HG03103 (cell line): Measurements from ENCODE around the gene CD59.
"Not testable (repeated sequence)": the region's sequence is repeated elsewhere in the genome, so short reads cannot be mapped to it uniquely, and the experiment has no call there.

Experiments used
- ATAC-seq: cut with Tn5 transposase; IDR thresholded peaks from one replicate; pipeline ENCODE4 v1.9.1; 2021; ENCODE audit warnings: low read depth; ENCODE audit not compliant: unreplicated experiment

CD59 gene

DNA sequence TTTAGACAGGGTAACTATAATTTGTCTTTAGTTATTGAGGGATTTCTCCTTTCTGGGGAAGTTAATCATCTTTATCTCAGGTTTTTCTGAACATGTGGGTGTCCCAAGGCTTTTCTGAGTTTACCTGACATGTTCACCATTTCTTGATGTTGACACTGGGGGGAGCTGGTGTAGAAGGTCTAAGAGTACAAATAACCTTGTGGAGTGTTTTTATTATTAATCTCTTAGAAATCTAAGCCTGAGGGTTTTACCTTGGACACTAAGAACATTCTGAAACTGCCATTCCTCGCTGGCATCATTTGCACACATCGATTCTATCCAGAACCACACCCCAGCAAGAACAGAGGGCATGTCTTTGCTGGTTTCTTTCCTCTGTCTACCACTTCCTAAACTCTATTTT is 20.0 kb downstream of the CD59 start:
- ATAC-seq: no peak

DNA sequence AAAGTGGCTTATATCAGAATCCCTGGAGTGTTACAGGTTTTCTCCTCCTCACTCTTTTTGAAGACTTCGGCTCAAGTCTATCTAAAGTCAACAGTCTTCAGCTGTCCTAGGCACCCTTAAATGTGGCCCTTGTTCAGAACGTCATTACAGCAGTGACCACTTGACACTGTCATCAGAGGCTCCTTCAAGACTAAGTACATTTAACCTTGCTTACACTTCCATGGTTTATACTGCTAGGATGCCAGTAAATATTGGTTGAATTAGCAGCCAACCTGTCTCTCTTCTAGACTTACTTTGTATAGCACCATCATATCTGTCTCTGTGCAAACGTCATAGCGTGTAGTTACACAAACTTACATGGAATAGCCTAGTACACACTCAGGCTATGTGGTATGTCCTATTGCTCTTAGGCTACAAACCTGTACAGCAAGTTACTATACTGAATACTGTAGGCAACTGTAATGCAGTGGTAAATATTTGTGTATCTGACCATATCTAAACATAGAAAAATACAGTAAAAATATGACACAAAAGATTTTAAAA is 22.3 kb downstream of the CD59 start:
- no peak for ATAC-seq

DNA sequence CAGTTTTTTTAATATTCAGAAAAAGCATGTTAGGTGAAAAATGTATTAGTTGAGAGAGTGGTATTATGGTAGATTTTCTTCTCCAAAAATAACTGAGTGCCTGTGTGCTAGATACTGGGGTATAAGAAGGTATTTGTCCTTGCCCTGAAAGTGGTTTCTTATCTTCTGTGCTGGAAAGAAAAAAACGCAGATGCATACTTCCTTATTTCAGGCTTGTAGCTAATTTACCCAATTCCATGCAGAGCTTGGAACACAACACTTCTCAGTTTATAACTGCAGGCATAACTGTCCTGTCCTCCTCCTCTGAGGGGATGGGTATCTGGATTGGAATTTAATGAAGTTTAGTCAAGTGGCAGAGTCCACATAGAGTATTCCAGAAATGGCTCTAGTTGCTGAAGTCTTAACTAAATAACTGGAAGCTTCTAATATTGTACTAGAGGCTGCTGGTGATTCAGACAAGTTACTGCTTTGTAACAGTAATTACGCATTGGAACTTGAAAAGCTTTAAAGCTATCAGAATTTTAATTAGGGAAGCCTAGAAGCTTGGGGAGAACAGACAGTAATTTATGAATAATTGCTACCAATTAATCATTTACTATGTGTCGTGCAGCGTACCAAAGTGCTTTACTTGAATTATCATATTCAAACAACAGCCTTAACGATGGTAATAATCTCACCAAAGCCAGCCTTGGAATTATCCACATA is 22.9 kb downstream of the CD59 start:
- no peak for ATAC-seq

DNA sequence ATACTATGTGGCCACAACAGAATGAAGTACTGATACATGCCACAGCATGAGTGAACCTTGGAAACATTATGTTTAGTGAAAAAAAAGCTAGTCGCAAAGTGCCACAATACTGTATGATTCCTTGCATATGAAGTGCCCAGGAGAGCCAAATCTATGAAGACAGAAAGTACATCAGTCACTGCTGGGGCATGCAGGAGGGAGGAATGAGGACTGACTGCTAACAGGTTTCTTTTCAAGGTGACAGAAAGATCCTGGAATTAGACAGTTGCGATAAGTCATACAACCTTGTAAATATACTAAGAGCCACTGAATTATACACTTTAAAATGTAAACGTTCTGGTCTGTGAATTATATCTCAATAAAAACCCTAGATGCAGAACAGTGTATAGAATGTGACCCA is 23.8 kb downstream of the CD59 start:
- no peak for ATAC-seq

DNA sequence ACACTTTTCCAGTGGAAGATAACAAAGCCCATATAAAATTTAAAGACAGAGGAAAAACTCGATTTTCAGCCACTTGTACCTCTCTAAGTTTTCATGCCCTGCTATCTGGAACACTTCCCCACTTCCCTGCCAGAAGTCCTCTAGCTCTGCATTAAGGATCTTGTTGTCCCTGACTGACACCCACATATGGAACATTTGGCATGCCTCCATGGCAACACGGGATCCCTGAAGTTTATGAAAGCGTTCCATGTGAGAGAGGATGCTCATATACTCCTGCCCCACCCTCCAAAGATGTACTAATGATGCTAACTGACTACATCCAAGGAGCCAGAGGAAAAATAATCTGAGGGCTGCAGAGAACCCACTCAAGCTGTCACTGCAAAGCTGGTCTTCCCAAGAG is 26.8 kb downstream of the CD59 start:
- ATAC-seq: no peak

DNA sequence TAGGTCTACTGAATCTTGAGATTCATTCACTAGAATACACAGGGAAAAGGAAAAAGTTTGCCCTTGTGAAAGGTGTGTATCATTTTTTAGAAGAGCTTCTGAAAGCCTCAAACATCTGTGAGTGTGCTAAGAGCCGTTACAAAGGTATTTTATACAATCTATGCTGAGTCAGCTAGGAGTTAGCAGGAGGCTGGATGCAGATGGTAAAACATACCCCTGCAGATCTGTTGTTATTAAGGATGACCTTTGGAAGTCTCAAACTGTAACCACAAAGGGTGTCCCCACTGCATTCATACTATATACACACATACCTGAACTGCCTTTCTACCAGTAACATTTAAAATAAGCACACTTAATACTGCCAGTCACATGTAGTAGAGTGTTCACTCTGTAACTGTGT is 27.2 kb downstream of the CD59 start:
- ATAC-seq: no peak

DNA sequence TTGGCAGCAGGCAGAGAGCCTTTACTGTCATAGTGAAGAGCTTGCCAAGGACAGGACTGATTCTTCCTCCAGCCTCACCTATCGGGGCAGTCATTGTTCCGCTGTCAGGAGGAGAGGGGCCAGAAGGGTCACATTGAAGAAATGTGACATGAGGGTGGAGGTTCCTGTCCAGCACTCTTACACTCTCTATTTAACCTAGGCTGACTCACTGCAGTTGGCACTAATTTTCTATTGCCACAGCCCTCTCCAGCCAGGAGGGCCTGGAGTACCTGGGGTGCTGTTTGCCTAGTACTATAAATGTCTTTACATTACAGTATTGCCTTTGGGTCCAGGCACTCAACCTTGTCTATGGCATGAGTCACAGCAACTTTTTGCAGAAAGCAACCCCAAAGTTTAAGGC is 28.4 kb downstream of the CD59 start:
- not testable (repeated sequence) for ATAC-seq

DNA sequence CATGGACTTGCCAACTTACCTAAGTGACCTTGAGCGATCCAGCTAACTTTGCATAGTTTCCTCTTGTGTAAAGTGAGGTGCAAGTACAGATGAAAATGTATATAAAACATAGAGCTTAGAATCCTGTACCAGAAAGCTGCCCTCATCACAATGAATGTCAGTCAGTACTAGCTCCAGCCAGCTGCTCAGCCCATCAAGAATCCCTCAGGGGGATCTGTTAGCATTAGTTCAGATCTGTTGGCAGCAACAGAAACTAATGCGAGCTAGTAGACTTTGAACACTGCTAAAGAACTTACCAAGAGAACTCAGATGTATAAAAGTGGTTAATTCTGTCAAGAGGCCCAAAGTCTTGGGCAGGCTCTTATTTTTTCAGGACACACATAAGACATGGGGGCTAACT is 29.3 kb downstream of the CD59 start:
- ATAC-seq: no peak

DNA sequence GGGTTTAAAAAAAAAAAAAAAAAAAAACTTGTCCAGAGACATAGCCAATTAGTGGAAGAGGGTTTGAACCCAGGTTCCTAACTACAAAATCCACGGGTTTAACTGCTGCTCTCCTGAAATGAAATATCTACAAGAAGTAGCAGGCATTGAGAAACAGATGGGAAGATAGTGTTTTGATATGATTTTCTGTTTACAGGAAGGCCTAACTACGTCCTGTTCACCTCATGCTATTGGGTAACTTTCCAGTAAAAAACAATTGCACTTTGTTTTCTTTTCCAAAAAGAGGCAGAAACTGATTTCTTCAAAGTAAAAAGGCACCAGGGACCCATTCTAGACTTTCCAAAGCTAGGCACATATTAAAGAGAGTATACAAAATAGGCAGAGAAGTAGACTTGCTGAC is 29.7 kb downstream of the CD59 start:
- no peak for ATAC-seq

DNA sequence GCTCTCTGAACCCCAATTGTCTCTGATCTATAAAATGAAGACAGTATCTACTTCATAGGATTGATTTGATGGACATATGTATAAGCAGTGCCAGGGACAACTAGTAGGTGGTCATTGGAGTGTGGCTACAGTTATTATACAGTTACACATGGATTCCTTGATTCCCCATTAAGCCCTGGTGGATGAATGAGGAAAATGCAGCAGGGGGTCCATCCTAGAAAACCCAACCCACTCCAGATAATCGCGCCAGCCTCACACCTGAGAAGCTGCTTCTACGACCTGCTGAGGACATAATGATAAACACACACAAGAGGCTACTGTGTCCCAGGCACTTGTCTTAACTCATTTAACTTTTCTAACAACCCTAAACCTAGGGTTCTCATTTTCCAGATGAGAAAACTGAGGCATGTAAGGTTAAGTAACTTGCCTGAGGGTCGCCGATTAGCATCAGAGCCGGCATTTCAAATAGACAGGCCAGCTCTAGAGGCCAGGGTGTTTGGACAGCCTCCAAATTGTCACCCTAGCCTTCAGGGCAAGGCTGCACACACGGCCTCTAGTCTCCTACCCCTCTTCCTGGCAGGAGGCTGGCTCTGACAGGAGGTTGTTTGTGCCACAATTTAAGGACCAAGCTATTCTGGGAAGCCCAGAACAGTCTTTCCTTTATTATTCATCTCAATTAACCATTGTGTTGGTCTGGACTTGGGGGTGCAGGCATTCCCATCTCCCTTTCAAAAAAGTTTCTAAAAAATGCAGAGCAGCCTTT is 31.8 kb downstream of the CD59 start:
- ATAC-seq: no peak

DNA sequence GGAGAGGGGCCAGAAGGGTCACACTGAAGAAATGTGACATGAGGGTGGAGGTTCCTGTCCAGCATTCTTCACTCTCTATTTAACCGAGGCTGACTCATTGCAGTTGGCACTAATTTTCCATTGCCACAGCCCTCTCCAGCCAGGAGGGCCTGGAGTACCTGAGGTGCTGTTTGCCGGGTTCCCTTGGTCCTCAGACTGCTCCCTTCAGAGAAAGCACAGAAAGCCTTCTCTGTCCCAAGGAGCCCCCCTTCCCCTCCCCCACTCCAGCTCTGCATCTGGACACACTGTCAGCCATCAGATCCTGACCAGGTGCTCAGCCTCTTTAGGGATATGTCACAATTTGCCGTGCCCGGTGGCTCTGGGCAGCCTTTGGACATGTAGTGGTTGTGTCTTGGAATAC is 32.4 kb downstream of the CD59 start:
- ATAC-seq: no peak

DNA sequence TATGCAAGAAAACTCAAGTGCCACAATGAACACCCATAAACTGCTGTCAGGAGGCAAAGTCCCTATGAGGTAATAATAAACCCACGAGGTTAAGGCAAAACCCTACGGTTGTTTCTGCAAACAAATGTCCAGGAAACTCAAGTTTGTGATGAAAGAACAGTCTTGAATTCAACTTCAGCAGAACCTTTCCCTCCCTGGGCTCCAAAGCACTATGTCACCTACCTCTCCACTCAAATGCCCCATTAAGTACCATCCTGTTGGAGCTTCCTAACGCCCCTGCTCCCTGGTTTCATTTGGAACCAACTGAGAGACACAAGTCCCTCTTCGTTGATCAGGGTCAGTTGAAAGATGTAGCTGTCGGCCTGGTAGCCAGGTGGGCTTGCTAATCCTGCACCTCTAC is 33.0 kb downstream of the CD59 start:
- no peak for ATAC-seq

DNA sequence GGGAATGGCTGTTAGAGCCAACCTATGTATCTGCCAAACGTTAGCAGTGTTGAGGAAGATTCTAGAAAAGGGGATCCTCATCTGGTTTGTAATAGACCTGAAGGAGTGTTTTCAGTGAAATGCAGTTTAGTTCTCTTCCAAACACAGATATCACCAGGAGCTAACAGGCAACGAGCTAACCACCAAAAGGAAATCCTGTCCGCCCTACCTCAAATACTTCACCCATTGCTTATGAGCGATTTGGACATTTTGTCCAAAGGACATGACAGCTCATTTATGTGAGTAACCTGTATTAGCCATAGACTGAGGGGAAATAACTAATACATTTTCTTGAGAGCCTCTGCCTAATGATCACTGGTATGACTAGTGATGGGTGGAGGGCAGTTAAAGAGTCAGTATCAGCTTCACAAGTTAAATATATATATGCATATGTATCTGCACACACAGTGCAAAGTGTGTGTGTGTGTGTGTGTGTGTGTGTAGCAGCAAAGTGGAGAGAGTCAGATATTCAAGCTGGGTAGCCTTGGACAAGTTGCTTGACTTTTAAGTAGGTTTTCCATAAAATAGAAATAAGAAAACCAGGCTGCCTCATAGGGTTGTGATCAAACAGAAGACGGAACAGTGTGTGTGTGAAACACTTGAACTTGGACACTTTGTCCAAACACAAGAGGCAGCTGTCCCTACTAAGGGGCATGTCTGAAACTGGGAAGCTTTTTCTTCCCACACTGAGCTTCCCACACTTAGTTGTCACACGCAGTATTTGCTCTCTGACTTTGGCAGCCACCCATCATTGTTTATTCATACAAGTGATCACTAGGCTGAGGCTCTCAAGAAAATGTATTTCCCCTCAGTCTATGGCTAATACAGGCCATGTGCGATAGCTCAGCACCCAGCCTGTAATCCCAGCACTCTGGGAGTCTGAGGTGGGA is 34.7 kb downstream of the CD59 start:
- ATAC-seq: no peak

DNA sequence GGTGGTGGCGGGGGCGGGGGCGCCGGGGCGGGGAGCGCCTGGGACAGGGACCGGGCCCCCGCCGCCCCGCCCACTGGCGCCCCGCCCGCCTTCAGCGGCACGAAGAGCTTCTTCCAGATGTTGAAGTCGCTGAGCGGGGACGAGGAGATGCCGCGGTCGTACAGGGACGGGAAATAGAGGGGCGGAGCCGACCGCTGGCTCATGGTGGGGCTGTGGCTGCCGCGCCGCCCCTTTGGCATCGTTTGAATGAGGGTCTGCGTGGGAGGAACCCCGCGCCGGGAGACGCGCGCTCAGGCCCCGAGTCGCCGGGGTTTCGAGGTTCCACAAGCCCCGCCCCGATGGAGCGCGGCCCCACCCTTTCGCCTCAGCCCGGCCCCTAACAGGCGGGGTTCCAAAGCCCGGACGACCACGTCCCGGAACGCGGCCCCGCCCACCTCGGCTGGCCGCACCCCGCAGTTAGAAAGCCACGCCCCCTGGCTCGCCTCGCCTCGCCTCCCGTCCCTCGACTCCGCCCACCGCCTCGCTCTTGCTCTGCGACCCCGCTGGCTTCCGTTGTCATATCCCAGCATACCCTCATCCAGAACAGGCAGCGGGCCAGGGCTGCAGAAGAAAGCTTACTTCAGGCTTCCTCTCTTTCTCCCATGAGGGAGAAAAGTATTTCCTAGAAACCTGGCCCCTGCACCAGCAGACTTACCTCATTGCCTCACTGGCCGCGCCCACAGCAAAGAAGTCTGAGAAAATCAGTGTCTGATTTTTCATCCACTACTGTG is 35.5 kb downstream of the CD59 start, which contains the start of gene C11orf91:
TSS of gene C11orf91 (minus strand) at position 325 of the 770 bp plus-strand sequence. CDS start at position 239, 86 bp downstream.
- ATAC-seq: peak; percentile 77

DNA sequence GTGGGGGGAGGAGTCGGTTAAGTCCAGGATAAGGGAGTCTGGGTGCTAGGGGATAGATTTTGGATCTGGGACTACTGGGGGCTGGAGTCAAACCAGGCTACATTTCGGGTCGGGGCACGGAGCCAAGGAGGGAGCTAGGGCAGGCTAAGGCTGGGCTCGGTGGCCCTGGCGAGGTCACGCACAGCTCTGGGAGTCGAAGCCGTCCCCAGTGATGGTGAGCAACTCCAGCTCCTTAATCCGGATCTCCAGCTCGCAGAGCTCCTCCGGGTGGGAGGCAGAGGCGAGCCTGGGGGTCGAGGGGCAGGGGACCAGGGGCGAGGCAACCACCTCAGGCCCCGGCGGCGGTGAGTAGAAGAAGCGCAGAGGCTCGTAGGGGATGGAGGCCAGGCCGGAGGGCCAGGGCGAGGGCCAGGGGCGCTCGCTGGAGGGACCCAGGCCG is 36.1 kb downstream of the CD59 start:
- no peak for ATAC-seq

DNA sequence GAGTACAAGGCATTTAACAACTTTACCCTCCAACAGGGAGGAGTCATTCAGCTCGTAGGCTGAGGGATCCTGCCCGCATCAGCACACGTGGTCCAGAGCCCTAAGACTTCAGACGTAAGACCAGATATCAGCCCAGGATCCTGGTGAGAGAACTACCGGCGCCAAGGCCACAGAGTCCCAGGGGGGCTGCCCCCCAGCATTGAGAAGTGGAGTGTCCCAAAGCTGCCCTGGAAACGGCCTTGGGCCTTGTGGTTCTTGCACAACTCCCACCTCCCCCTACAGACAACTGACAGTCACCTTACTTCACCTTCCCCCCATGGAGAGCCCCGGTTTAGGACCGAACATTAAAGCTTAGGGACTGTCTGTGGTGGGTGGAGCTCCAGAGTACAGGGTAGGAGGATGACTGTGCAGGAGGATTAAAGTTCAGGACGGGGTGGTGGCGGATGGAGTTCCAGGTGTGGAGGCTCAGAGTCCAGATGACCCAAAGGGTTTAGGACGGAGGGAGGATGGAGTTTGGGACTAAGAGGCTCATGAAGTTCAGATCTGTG is 36.6 kb downstream of the CD59 start:
- no peak for ATAC-seq

DNA sequence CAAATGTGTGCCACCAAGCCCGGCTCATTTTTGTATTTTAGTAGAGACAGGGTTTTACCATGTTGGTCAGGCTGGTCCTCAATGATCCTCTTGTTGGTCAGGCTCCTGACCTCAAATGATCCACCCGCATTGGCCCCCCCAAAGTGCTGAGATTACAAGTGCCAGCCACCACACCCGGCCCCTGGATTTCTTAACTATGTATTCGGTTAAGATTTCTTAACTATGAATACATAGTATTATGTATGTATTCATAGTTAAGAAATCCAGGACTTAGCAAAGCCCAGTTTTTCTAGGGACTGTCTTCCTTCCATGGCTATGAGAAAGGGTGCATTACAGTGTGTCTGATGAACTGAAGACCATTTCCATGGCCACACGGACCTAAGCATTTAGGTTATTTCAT is 37.3 kb downstream of the CD59 start:
- ATAC-seq: no peak

DNA sequence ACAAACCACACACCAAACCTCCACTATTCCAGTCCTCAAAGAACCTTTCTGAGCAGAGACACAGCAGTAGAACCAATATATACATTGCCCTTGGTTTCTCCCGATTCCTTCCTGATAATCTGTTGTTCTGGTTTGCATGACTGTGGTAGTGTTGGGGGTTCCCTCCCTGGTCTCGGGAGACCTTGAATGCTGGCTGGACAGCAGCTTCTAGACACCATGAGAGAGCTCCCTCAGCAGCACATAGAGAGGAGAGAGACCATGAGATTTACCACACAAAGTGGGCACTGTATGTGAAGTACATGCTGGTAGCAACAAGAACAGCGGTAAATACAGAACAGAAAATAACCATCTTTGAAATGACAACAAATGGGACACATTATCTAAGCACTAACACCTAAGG is 38.2 kb downstream of the CD59 start:
- no peak for ATAC-seq

DNA sequence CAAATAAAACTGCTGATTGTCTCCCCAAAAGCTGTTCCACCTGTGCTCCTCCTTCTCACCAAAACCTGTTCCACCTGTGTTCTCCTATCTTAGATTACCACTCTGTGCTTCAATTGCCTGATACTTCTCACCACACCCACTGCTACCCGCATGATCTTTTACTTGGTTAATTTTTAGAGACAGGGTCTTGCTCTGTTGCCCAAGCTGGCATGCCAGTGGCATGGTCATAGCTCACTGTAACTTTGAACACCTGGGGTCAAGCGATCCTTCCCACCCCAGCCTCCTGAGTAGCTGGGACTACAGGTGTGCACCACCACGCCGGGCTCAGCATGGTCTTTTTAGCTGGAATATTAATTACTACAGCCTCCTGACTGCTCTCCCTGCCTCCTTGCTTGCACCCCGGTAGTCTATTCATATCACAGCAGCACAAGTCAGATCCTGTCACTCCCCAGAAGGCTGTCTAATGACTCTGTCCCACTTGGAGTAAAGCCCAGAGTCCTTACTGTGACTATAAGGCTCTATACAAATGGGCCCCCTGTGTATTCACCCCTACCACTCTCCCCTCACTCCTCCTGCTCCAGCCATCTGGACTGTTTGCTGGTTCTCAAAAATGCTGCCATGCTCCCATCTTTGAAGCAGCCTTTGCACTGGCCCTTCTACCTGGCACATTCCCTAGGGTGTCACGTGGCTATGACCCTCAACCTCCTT is 39.1 kb downstream of the CD59 start:
- no peak for ATAC-seq
